CD4-positive, alpha-beta T cell treated with Interleukin-10 for 1 hour (primary cell): ENCODE data around the gene TAS2R60.
"Not testable (repeated sequence)": the region's sequence is repeated elsewhere in the genome, so short reads cannot be mapped to it uniquely, and the experiment has no call there.

Experiments used
- DNase-seq: peaks from one replicate; pipeline ENCODE4 v3.0.0-alpha.2; 2020

The TAS2R60 gene

GRCh38 chr7:143444063-143444782, 970 bp downstream of the TAS2R60 start:
- no peak for DNase-seq

GRCh38 chr7:143444785-143445184, 1.5 kb downstream of the TAS2R60 start:
- no peak for DNase-seq

GRCh38 chr7:143447466-143447865, 4.2 kb downstream of the TAS2R60 start:
- no peak for DNase-seq

GRCh38 chr7:143448429-143448828, 5.2 kb downstream of the TAS2R60 start:
- DNase-seq: no peak

GRCh38 chr7:143449793-143450192, 6.5 kb downstream of the TAS2R60 start:
- DNase-seq: no peak

GRCh38 chr7:143451122-143451521, 7.9 kb downstream of the TAS2R60 start:
- no peak for DNase-seq

- DNase-seq: no peak
These were observed 8.5 kb downstream of the TAS2R60 start for GRCh38 chr7:143451746-143452145.

GRCh38 chr7:143452495-143452894, 9.2 kb downstream of the TAS2R60 start:
- no peak for DNase-seq

GRCh38 chr7:143454091-143454680, 10.9 kb downstream of the TAS2R60 start:
- no peak for DNase-seq

GRCh38 chr7:143455491-143455890, 12.2 kb downstream of the TAS2R60 start:
- no peak for DNase-seq

- no peak for DNase-seq
These were observed 12.7 kb downstream of the TAS2R60 start for GRCh38 chr7:143455942-143456341.

- DNase-seq: no peak
These were observed 13.9 kb downstream of the TAS2R60 start for GRCh38 chr7:143456992-143457793.

GRCh38 chr7:143458263-143458662, 15.0 kb downstream of the TAS2R60 start:
- no peak for DNase-seq

GRCh38 chr7:143458681-143459080, 15.4 kb downstream of the TAS2R60 start:
- DNase-seq: no peak

GRCh38 chr7:143459359-143459758, 16.1 kb downstream of the TAS2R60 start:
- no peak for DNase-seq

- no peak for DNase-seq
These were observed 17.2 kb downstream of the TAS2R60 start for GRCh38 chr7:143460271-143460979.

- DNase-seq: no peak
These were observed 18.8 kb downstream of the TAS2R60 start for GRCh38 chr7:143462045-143462444.

- DNase-seq: no peak
These were observed 20.3 kb downstream of the TAS2R60 start for GRCh38 chr7:143463556-143463955.

GRCh38 chr7:143463957-143464356, 20.7 kb downstream of the TAS2R60 start:
- no peak for DNase-seq

- DNase-seq: no peak
These were observed 24.5 kb downstream of the TAS2R60 start for GRCh38 chr7:143467724-143468123.

- not testable (repeated sequence) for DNase-seq
These were observed 28.9 kb downstream of the TAS2R60 start for GRCh38 chr7:143472071-143472689.

GRCh38 chr7:143477501-143478150, 34.4 kb downstream of the TAS2R60 start, which contains the start of gene TAS2R41:
Gene TAS2R41, plus strand, starts transcription at chr7:143477873. Its CDS starts 0 bp downstream, at chr7:143477873.
- no peak for DNase-seq
